Measurements from ENCODE around the gene STARD3.

Gene STARD3

DNA sequence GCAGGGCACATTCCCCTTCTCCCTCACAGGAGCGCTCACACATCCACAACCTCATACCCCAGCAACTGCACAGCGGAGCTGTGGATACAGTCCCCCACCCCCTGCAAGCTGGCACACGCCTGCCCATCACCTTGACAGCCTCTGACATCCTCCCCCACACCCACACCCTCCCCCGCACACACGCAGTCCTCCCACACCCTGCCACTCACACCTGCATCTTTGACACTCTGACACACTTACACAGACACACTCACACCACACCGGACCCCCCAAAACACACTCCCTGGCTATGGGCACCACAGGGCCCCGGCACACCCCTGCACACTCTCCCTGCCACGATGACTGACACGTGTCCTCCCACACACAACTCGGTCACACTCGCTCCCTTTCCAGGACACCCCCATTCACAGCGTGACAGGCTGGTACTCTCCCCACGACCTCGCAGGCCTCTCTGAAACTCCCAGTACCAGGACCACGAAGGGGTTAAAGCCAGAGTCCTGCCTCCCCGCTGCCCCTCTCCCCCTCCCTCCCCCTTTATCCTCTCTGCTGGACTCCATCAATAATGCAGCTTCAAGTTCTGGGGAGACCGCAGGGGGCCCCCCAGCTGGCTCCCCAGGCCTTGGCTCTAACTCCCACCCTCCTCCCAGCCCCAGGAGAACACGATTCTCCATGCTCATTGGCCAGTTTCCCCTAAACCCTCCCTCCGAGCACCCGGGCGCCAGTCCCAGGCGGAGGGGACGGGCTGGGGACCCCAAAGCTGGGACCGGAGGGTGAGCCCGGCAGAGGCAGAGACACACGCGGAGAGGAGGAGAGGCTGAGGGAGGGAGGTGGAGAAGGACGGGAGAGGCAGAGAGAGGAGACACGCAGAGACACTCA is 10.5 kb upstream of the STARD3 start, which contains the start of gene PPP1R1B:
Gene PPP1R1B (plus strand): TSS at position 782 of the 876 bp plus-strand sequence. CDS start 441 bp downstream, outside the sequence.
- H3K27ac ChIP-seq (ENCODE audit: low read length), result no peak within 1 kb of the TSS
- H3K9me3 ChIP-seq (ENCODE audit: insufficient read depth, low read depth, low read length), result no peaks in the 10 kb centered on the region
- no peak within 1 kb of the TSS for H3K9ac ChIP-seq (ENCODE audit: low read depth, low read length)
- peak within 1 kb of the TSS; percentile 77 for H3K4me3 ChIP-seq (ENCODE audit: low read length)
- peaks cover 76% of the 10 kb centered on the region for H3K27me3 ChIP-seq (ENCODE audit: insufficient read depth, low read length)
- no peaks in the 10 kb centered on the region for H3K36me3 ChIP-seq (ENCODE audit: insufficient read depth, low read depth, low read length)
- peaks cover 30% of the 10 kb centered on the region; the same call in 1 of the 2 replicates for H3K4me1 ChIP-seq (ENCODE audit: insufficient read depth, low read length)

DNA sequence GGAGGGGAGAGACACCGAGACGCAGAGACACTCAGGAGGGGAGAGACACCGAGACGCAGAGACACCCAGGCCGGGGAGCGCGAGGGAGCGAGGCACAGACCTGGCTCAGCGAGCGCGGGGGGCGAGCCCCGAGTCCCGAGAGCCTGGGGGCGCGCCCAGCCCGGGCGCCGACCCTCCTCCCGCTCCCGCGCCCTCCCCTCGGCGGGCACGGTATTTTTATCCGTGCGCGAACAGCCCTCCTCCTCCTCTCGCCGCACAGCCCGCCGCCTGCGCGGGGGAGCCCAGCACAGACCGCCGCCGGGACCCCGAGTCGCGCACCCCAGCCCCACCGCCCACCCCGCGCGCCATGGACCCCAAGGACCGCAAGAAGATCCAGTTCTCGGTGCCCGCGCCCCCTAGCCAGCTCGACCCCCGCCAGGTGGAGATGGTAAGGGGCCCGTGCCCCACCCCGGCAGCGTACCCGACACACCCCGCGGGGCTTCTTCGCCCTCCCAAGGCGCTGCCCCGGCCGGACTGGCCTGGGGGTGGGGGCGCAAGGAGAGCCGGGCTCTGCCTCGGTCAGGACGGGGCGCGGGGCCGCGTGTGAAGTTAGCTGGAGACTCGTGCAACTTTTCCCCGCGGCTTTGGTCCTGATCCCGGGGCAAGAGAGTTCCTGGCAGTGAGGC is 9.8 kb upstream of the STARD3 start:
- no peak overlapping the region for H3K9ac ChIP-seq (ENCODE audit: low read depth, low read length)
- peaks cover 38% of the 10 kb centered on the region; the same call in 1 of the 2 replicates for H3K4me1 ChIP-seq (ENCODE audit: insufficient read depth, low read length)
- H3K27ac ChIP-seq (ENCODE audit: low read length), result no peak overlapping the region
- no peaks in the 10 kb centered on the region for H3K36me3 ChIP-seq (ENCODE audit: insufficient read depth, low read depth, low read length)
- H3K4me3 ChIP-seq (ENCODE audit: low read length), result peak overlapping the region; percentile 77
- H3K27me3 ChIP-seq (ENCODE audit: insufficient read depth, low read length), result peaks cover 71% of the 10 kb centered on the region
- H3K9me3 ChIP-seq (ENCODE audit: insufficient read depth, low read depth, low read length), result no peaks in the 10 kb centered on the region

DNA sequence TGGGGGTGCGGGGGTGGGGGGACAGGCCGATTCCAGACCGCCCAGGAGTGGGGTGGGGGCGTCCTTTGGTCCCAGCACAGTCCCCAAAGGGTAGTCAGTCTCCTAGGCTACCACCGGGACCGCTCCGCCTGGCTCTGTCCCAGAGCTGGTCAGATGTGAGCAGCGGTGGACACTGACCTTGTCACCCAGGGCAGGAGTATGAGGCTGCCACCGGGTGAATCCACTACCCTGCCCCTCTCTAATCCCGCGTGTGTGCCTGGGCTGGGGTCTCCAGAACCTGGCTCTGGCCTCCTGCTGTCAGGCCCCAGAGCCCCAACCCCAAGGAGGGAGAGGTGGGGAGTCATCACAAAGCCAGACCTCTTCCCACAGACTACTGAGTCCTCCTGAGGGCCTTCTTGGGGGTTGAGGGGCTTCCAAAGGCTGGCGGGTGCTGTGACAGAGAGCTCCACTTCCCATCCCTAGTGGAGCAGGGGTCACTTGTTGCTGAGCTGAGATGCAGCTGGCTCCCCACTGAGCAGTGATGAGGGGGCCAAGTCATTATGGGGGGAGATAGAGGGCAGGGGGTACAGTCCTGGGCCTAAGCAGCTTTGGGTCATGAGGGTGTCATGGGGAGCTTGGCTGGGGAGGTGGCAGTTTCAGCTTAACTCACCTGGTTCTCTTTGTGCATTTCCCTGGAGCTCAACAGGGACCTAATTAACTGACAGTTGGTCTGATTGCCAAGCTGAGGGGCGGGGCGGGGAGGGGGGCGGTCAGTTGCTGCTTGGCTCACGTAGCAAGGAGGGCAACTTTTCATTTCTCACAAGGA is 9.0 kb upstream of the STARD3 start:
- Histone ChIP-seq H3K9ac (ENCODE audit: low read depth, low read length) (no peak overlapping the region), H3K36me3 (ENCODE audit: insufficient read depth, low read depth, low read length) (no peaks in the 10 kb centered on the region), H3K27ac (ENCODE audit: low read length) (no peak overlapping the region), H3K27me3 (ENCODE audit: insufficient read depth, low read length) (peaks cover 66% of the 10 kb centered on the region), H3K4me3 (ENCODE audit: low read length) (peak overlapping the region; percentile 77; the same call in 1 of the 2 replicates), H3K4me1 (ENCODE audit: insufficient read depth, low read length) (peaks cover 38% of the 10 kb centered on the region; the same call in 1 of the 2 replicates), H3K9me3 (ENCODE audit: insufficient read depth, low read depth, low read length) (no peaks in the 10 kb centered on the region)

DNA sequence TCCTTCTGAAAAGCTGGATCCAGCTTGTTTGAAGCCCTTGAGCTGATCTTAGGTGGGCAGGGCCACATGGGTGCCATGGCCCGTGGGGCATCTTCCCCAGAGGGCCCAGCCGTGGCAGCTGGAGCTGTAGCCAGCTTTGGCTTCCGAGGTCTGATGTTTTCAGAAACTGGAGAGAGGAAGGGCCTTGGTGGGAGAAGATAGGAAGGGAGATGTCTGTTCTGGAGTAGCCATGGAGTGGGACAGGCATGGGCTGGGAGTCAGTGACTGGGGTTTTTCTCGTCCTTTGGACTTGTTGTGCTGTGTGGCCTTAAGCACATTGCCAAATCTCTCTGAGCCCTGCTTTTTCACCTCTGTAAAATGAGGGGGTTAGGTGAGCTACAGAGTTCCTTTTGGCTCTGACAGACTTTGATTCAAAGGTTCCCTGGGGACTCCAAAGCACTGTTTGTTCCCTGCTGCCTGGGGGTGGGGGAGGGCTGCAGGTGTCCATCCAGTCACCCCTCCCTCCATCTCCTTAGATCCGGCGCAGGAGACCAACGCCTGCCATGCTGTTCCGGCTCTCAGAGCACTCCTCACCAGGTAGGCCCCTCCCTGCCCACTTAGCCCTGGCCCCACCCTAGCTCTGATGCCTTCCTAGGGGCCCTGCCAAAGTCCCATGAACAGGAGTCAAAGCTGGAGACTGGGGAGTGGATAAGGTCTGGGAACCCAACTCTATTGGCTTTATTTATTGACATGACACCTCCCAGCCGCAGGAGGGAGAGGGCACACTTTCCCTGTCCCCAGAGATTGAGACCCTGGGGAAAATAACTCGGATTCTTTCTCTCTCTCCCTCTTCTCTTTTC is 8.1 kb upstream of the STARD3 start:
- no peaks in the 10 kb centered on the region for H3K9me3 ChIP-seq (ENCODE audit: insufficient read depth, low read depth, low read length)
- H3K27ac ChIP-seq (ENCODE audit: low read length), result no peak overlapping the region
- H3K9ac ChIP-seq (ENCODE audit: low read depth, low read length), result no peak overlapping the region
- no peaks in the 10 kb centered on the region for H3K36me3 ChIP-seq (ENCODE audit: insufficient read depth, low read depth, low read length)
- peaks cover 36% of the 10 kb centered on the region; the same call in 1 of the 2 replicates for H3K4me1 ChIP-seq (ENCODE audit: insufficient read depth, low read length)
- H3K4me3 ChIP-seq (ENCODE audit: low read length), result peak overlapping the region; percentile 32; the same call in 1 of the 2 replicates
- peaks cover 59% of the 10 kb centered on the region for H3K27me3 ChIP-seq (ENCODE audit: insufficient read depth, low read length)

DNA sequence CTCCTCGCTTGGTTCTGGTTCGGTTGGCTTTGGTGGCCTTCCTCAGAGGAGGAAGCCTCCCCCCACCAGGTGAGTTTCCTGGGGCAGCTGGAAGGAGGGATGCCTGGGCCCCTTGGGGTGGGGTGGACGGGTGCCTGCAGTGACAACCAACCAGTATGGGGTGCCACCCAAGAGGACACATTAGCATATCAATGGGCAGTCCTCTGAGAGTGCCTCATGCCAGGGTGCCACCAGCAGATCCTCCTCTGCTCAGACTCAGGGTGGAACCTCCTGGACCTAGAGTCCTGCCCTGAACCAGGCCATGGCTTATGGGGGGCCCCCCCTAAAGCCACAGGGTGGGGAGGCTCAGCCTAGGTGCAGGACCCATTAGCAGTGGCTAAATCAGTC is 7.5 kb upstream of the STARD3 start:
- peaks cover 36% of the 10 kb centered on the region; the same call in 1 of the 2 replicates for H3K4me1 ChIP-seq (ENCODE audit: insufficient read depth, low read length)

DNA sequence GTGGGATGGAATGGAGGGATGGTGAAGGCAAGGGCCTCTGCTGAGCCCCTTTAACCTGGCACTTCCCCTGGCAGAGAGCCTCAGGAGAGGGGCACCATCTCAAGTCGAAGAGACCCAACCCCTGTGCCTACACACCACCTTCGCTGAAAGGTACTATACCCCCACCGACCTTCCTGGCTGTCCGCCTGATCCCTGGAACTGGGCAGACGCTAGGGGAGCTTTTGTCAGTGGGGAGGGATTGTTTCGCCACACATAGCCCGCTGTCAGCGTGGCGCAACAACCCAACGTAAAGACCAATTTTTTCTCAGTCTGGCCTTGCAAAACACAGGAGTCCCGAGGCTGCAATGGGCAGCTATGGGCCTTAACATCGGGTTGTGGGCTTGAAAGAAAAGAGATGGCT is 7.0 kb upstream of the STARD3 start:
- Histone ChIP-seq H3K9ac (ENCODE audit: low read depth, low read length) (no peak overlapping the region), H3K4me1 (ENCODE audit: insufficient read depth, low read length) (peaks cover 36% of the 10 kb centered on the region; the same call in 1 of the 2 replicates), H3K4me3 (ENCODE audit: low read length) (no peak overlapping the region), H3K27me3 (ENCODE audit: insufficient read depth, low read length) (peaks cover 49% of the 10 kb centered on the region), H3K36me3 (ENCODE audit: insufficient read depth, low read depth, low read length) (no peaks in the 10 kb centered on the region), H3K9me3 (ENCODE audit: insufficient read depth, low read depth, low read length) (no peaks in the 10 kb centered on the region), H3K27ac (ENCODE audit: low read length) (no peak overlapping the region)

More for the DNA sequence above, 7.5 kb upstream of the STARD3 start:
- no peaks in the 10 kb centered on the region for H3K9me3 ChIP-seq (ENCODE audit: insufficient read depth, low read depth, low read length)
- H3K36me3 ChIP-seq (ENCODE audit: insufficient read depth, low read depth, low read length), result no peaks in the 10 kb centered on the region
- H3K27me3 ChIP-seq (ENCODE audit: insufficient read depth, low read length), result peaks cover 53% of the 10 kb centered on the region
- H3K27ac ChIP-seq (ENCODE audit: low read length), result no peak overlapping the region
- no peak overlapping the region for H3K4me3 ChIP-seq (ENCODE audit: low read length)
- H3K9ac ChIP-seq (ENCODE audit: low read depth, low read length), result no peak overlapping the region

DNA sequence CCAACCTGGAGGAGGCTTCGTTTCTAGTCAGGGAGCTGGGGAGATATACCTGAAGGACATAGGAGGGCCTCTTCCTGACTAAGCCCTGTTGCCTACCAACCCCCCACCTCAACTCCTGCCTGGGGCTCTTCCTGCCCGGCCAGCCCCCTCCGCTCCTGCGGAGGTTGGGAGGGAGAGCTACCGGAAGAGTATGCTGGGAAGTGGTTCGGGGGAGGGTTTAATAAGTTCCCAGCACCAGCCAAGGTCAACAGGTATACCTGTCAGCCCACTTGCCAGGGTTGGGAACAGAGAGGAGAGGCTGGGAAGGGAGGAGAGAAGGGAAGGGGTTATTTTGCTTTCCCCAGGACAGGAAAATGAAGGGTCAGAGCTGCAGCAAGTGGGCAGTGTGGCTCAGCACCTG is 5.5 kb upstream of the STARD3 start:
- Histone ChIP-seq H3K4me3 (ENCODE audit: low read length) (peak overlapping the region; percentile 3; the same call in 1 of the 2 replicates), H3K27ac (ENCODE audit: low read length) (no peak overlapping the region), H3K36me3 (ENCODE audit: insufficient read depth, low read depth, low read length) (no peaks in the 10 kb centered on the region), H3K9ac (ENCODE audit: low read depth, low read length) (peak overlapping the region; percentile 13; the same call in 1 of the 2 replicates), H3K9me3 (ENCODE audit: insufficient read depth, low read depth, low read length) (no peaks in the 10 kb centered on the region), H3K27me3 (ENCODE audit: insufficient read depth, low read length) (peaks cover 34% of the 10 kb centered on the region), H3K4me1 (ENCODE audit: insufficient read depth, low read length) (peaks cover 39% of the 10 kb centered on the region; the same call in 1 of the 2 replicates)

DNA sequence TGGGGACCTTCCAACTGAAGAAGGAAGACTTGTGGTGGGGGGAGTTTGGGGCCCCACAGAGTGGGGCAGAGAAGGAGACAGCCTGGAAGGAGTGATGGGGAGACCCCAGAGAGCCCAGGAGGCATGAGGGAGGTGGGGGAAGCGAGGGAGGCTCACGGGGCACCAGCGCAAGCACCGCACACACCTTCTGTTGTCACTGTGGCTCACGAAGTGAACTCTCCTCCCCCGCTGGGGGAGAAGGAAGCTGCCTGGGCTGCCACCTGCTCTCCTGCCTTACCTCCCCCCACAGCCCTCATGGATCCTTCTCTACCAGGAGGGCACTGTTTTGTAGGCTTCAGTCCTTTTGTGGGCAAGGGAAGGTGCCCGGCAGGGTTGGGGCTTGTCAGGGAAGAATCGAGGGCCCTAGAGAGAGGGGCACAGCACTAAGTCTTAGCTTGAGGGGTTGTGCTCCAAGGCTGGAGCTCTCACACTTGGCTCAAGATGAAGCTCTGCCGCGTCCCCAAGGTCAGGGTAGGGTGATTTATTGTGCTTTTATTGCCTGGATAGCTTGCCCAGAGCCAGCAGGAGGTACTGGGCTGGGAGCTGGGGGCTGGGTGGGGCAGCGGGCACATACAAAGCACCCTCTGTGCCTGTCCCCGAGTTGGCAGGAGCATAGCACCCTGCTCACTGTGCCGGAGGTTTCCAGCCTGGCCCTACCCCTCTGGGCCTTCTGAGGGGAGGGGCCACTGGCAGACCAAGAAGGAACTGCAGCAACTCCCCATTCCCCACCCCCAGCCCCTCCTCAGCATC is 4.6 kb upstream of the STARD3 start:
- H3K27ac ChIP-seq (ENCODE audit: low read length), result no peak overlapping the region
- peak overlapping the region; percentile 13; the same call in 1 of the 2 replicates for H3K9ac ChIP-seq (ENCODE audit: low read depth, low read length)
- no peaks in the 10 kb centered on the region for H3K9me3 ChIP-seq (ENCODE audit: insufficient read depth, low read depth, low read length)
- H3K4me3 ChIP-seq (ENCODE audit: low read length), result no peak overlapping the region
- peaks cover 24% of the 10 kb centered on the region for H3K27me3 ChIP-seq (ENCODE audit: insufficient read depth, low read length)
- peaks cover 43% of the 10 kb centered on the region; the same call in 1 of the 2 replicates for H3K4me1 ChIP-seq (ENCODE audit: insufficient read depth, low read length)
- no peaks in the 10 kb centered on the region for H3K36me3 ChIP-seq (ENCODE audit: insufficient read depth, low read depth, low read length)

DNA sequence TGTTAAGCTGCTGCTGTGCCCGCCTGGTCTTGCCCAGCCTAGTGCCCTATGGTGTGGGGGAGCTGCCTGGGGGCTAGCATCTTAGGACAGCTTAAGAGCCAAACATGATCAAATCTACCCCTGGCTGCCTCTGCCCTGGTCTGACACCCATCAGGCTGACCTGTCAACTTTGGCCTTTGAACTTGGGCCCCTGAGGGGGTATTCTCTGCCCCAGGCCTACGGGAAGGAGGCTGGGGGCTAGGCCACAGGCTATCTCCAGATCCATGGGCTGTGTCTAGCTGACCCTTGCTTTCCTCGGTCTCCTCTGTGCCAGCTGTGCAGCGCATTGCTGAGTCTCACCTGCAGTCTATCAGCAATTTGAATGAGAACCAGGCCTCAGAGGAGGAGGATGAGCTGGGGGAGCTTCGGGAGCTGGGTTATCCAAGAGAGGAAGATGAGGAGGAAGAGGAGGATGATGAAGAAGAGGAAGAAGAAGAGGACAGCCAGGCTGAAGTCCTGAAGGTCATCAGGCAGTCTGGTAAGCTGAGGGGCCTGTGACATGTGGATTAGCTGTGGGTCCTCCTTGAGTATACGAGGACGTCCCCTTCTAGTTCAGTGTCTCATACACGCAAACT is 3.3 kb upstream of the STARD3 start:
- H3K4me1 ChIP-seq (ENCODE audit: insufficient read depth, low read length), result peaks cover 35% of the 10 kb centered on the region; the same call in 1 of the 2 replicates
- peaks cover 11% of the 10 kb centered on the region for H3K27me3 ChIP-seq (ENCODE audit: insufficient read depth, low read length)
- H3K9me3 ChIP-seq (ENCODE audit: insufficient read depth, low read depth, low read length), result no peaks in the 10 kb centered on the region
- no peak overlapping the region for H3K27ac ChIP-seq (ENCODE audit: low read length)
- H3K9ac ChIP-seq (ENCODE audit: low read depth, low read length), result no peak overlapping the region
- no peaks in the 10 kb centered on the region for H3K36me3 ChIP-seq (ENCODE audit: insufficient read depth, low read depth, low read length)
- no peak overlapping the region for H3K4me3 ChIP-seq (ENCODE audit: low read length)
